ENCODE results near the gene GARIN5A. TPM values are rescaled to one million over a fixed set of nuclear protein-coding genes. Genes with fewer than 3 reads are reported as not detected.

The GARIN5A gene
- total and polyA plus RNA-seq, 2 experiments from 2014 or later, result 5.0 to 10.4 TPM

GRCh38 chr19:50450369-50451222, 26.1 kb downstream of the GARIN5A start:
- TF ChIP-seq EZH2phosphoT487 (IDR thresholded peaks at IDR 0.05; ENCODE audit: low read depth, severe bottlenecking, unreplicated experiment) (no peak), CTCF (IDR thresholded peaks at IDR 0.05; ENCODE audit: poor library complexity) (no peak), EZH2 (IDR thresholded peaks at IDR 0.05; ENCODE audit: borderline replicate concordance) (no peak)
- no peak overlapping the region for H2AFZ ChIP-seq

GRCh38 chr19:50449236-50449899, 27.3 kb downstream of the GARIN5A start:
- no peaks in the 10 kb centered on the region for H4K20me1 ChIP-seq (ENCODE audit: insufficient read depth, poor library complexity, severe bottlenecking)
- H3K9me3 ChIP-seq (ENCODE audit: low read depth), result no peaks in the 10 kb centered on the region
- DNase-seq (ENCODE audit: low spot score), result peak; percentile 6
- no peaks in the 10 kb centered on the region for H3K4me1 ChIP-seq (ENCODE audit: insufficient read depth)
- H3K27me3 ChIP-seq, result no peaks in the 10 kb centered on the region
- H3K9me2 ChIP-seq (replicated peaks; ENCODE audit: insufficient read depth), result no peaks in the 10 kb centered on the region
- H3K4me3 ChIP-seq, result no peak overlapping the region
- H3K4me2 ChIP-seq, result no peak overlapping the region
- no peak for TF ChIP-seq EZH2 (IDR thresholded peaks at IDR 0.05; ENCODE audit: borderline replicate concordance)
- TF ChIP-seq CTCF (IDR thresholded peaks at IDR 0.05; ENCODE audit: poor library complexity), result no peak
- no peak for TF ChIP-seq EZH2phosphoT487 (IDR thresholded peaks at IDR 0.05; ENCODE audit: low read depth, severe bottlenecking, unreplicated experiment)
- H3K79me2 ChIP-seq, result no peaks in the 10 kb centered on the region
- no peaks in the 10 kb centered on the region for H3K36me3 ChIP-seq (replicated peaks; ENCODE audit: insufficient read depth, low read depth)
- no peak overlapping the region for H2AFZ ChIP-seq
- H3K27ac ChIP-seq, result no peak overlapping the region
- 79% methylated on average over 14 of the region's 14 CpGs for WGBS (ENCODE audit: low lambda C conversion rate, missing lambda C conversion rate)

More at GRCh38 chr19:50450369-50451222, 26.1 kb downstream of the GARIN5A start:
- Histone ChIP-seq H3K36me3 (replicated peaks; ENCODE audit: insufficient read depth, low read depth) (no peaks in the 10 kb centered on the region), H3K9me3 (ENCODE audit: low read depth) (no peaks in the 10 kb centered on the region), H3K9me2 (replicated peaks; ENCODE audit: insufficient read depth) (no peaks in the 10 kb centered on the region), H4K20me1 (ENCODE audit: insufficient read depth, poor library complexity, severe bottlenecking) (no peaks in the 10 kb centered on the region), H3K4me3 (no peak overlapping the region), H3K4me2 (no peak overlapping the region), H3K27me3 (no peaks in the 10 kb centered on the region), H3K4me1 (ENCODE audit: insufficient read depth) (no peaks in the 10 kb centered on the region), H3K79me2 (no peaks in the 10 kb centered on the region), H3K27ac (no peak overlapping the region)
- no peak for DNase-seq (ENCODE audit: low spot score)
- 89% methylated on average over 30 of the region's 30 CpGs for WGBS (ENCODE audit: low lambda C conversion rate, missing lambda C conversion rate)

GRCh38 chr19:50447750-50448149, 28.9 kb downstream of the GARIN5A start:
- WGBS (ENCODE audit: low lambda C conversion rate, missing lambda C conversion rate), result 96% methylated on average over 10 of the region's 10 CpGs
- Histone ChIP-seq H3K4me2 (no peak overlapping the region), H3K9me2 (replicated peaks; ENCODE audit: insufficient read depth) (no peaks in the 10 kb centered on the region), H3K9me3 (ENCODE audit: low read depth) (no peaks in the 10 kb centered on the region), H3K79me2 (no peaks in the 10 kb centered on the region), H3K27ac (no peak overlapping the region), H2AFZ (no peak overlapping the region), H3K36me3 (replicated peaks; ENCODE audit: insufficient read depth, low read depth) (no peaks in the 10 kb centered on the region), H4K20me1 (ENCODE audit: insufficient read depth, poor library complexity, severe bottlenecking) (no peaks in the 10 kb centered on the region), H3K4me3 (no peak overlapping the region), H3K4me1 (ENCODE audit: insufficient read depth) (no peaks in the 10 kb centered on the region), H3K27me3 (no peaks in the 10 kb centered on the region)
- no peak for DNase-seq (ENCODE audit: low spot score)
- TF ChIP-seq EZH2phosphoT487 (IDR thresholded peaks at IDR 0.05; ENCODE audit: low read depth, severe bottlenecking, unreplicated experiment), result no peak

GRCh38 chr19:50447053-50447452, 29.6 kb downstream of the GARIN5A start:
- TF ChIP-seq EZH2 (IDR thresholded peaks at IDR 0.05; ENCODE audit: borderline replicate concordance) (no peak), CTCF (IDR thresholded peaks at IDR 0.05; ENCODE audit: poor library complexity) (no peak), EZH2phosphoT487 (IDR thresholded peaks at IDR 0.05; ENCODE audit: low read depth, severe bottlenecking, unreplicated experiment) (no peak)
- Histone ChIP-seq H3K79me2 (no peaks in the 10 kb centered on the region), H2AFZ (no peak overlapping the region), H3K27ac (no peak overlapping the region), H3K36me3 (replicated peaks; ENCODE audit: insufficient read depth, low read depth) (no peaks in the 10 kb centered on the region), H3K4me3 (no peak overlapping the region), H3K4me1 (ENCODE audit: insufficient read depth) (no peaks in the 10 kb centered on the region), H3K4me2 (no peak overlapping the region), H3K9me2 (replicated peaks; ENCODE audit: insufficient read depth) (no peaks in the 10 kb centered on the region), H4K20me1 (ENCODE audit: insufficient read depth, poor library complexity, severe bottlenecking) (no peaks in the 10 kb centered on the region), H3K27me3 (no peaks in the 10 kb centered on the region), H3K9me3 (ENCODE audit: low read depth) (no peaks in the 10 kb centered on the region)
- DNase-seq (ENCODE audit: low spot score), result no peak
- WGBS (ENCODE audit: low lambda C conversion rate, missing lambda C conversion rate), result 85% methylated on average over 5 of the region's 5 CpGs

Data from hepatocyte (in vitro differentiated cells).